Measurements from ENCODE around the gene FAM78B.

Gene FAM78B

DNA sequence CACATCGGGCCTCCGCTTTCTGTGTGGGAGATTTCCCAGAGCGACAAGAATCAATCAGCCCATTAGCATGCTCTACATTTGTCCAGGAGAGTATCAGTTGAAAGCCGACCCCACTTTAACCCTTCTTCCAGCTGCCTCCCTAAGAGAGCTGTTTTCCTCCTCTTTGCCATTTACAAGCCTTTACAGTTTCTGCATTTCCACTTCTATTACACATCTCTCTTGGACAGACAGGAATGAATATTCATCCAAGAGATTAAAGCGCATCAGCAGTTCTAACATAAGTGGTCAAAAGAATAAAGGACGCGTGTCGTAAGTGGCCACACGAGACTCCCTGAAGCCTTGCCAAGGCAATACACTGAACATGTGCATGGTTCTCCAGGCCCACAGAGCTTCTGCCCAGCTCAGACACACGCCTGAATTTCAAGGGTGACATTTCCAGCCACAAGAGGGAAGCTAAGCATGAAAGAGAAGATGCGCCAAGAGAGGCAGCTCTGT lies 47.3 kb downstream of the FAM78B start:
- H3K4me3 ChIP-seq (ENCODE audit: low read length): no peak overlapping the region
- TF ChIP-seq ZNF274 (IDR thresholded peaks at IDR 0.05; ENCODE audit: low read depth, low read length): no peak

GRCh38 chr1:166117776-166118175 lies 49.0 kb downstream of the FAM78B start:
- no peak overlapping the region for H3K4me3 ChIP-seq (ENCODE audit: low read length)
- no peak for TF ChIP-seq ZNF274 (IDR thresholded peaks at IDR 0.05; ENCODE audit: low read depth, low read length)

DNA sequence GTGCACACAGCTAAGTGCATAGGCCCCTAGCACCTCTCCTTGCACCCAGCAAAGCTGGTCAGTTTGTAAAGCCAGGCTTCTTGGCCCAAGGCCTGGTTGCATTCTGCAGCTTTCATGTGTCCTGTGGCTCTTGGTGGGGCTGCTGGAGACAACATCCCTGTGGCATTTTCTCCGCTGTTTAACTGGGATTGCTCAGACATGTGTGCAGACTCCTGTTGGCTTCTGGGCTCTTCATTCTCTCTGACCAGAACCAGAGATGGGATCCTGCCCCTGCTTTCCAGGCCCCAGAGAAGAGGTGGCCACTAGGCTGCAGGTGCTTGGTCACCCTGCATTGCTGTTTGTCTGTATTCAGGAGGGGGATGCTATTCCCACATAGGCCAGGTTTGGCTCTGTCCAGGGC lies 50.8 kb downstream of the FAM78B start:
- no peak overlapping the region for H3K4me3 ChIP-seq (ENCODE audit: low read length)
- TF ChIP-seq ZNF274 (IDR thresholded peaks at IDR 0.05; ENCODE audit: low read depth, low read length): no peak

DNA sequence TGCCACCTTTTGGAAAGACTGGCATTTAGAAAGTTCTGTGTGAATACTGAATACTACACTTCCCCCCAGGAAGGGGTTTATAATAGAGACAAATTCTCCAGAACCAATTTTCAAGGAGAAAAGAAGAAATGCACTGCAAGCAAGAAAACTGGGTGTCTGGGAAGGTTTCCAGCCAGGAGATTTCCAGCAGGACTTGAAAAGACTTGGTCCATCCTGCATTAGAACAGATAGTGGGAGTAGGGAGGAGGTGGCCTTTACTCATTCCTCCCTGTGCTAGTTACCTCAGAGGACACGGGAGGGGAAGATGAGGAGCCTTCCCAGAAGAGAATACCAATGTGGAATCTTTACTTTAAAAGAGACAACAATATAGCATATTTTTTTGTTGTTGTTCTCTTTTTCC lies 52.4 kb downstream of the FAM78B start:
- H3K4me3 ChIP-seq (ENCODE audit: low read length): no peak overlapping the region
- no peak for TF ChIP-seq ZNF274 (IDR thresholded peaks at IDR 0.05; ENCODE audit: low read depth, low read length)

DNA sequence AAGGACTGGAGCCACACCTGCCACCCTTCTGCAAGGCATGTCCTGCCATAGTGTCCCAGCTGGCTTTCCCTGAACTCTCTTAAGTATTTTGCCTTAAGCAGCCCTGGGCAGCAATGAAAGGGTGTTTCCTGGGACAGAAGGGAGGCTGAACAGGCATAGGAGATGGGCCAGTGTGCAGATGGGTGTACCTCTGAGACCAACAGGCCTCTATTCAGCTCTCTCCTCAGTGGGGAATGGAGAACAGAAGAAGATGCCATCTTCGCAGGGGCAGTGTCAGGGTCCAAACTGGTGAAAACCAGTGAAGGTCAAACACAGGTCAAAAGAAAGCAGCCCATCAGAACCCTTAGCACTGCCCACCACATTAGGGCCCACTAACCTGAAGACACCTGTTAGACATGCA lies 53.2 kb downstream of the FAM78B start:
- no peak for TF ChIP-seq ZNF274 (IDR thresholded peaks at IDR 0.05; ENCODE audit: low read depth, low read length)
- H3K4me3 ChIP-seq (ENCODE audit: low read length): no peak overlapping the region

DNA sequence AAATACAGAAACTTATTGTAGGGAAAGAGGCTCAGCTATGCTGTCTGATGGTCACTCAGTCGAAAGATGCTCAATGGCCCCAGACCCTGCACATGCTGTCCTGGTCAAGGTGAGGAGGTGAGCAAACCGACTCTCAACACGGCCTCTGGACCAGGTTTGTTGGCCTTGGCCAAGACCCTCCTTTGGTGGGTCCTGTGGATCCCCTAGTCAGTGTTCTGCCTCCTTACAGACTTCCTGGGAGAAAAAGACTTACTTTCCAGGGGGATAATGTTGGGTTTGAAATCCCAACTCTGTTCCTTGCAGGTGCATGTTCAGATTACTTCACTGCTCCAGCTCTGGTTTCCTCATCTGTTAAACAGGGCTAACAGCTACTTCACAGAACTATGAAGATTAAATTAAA lies 53.8 kb downstream of the FAM78B start:
- no peak for TF ChIP-seq ZNF274 (IDR thresholded peaks at IDR 0.05; ENCODE audit: low read depth, low read length)
- H3K4me3 ChIP-seq (ENCODE audit: low read length): no peak overlapping the region

GRCh38 chr1:166112425-166112824 lies 54.4 kb downstream of the FAM78B start:
- TF ChIP-seq ZNF274 (IDR thresholded peaks at IDR 0.05; ENCODE audit: low read depth, low read length): no peak

GRCh38 chr1:166111430-166111829 lies 55.4 kb downstream of the FAM78B start:
- H3K4me3 ChIP-seq (ENCODE audit: low read length): no peak overlapping the region
- no peak for TF ChIP-seq ZNF274 (IDR thresholded peaks at IDR 0.05; ENCODE audit: low read depth, low read length)

More at GRCh38 chr1:166112425-166112824, 54.4 kb downstream of the FAM78B start:
- H3K4me3 ChIP-seq (ENCODE audit: low read length): no peak overlapping the region

- H3K4me3 ChIP-seq (ENCODE audit: low read length): no peak overlapping the region
- no peak for TF ChIP-seq ZNF274 (IDR thresholded peaks at IDR 0.05; ENCODE audit: low read depth, low read length)
Observed at GRCh38 chr1:166090244-166090643, 76.6 kb downstream of the FAM78B start.

DNA sequence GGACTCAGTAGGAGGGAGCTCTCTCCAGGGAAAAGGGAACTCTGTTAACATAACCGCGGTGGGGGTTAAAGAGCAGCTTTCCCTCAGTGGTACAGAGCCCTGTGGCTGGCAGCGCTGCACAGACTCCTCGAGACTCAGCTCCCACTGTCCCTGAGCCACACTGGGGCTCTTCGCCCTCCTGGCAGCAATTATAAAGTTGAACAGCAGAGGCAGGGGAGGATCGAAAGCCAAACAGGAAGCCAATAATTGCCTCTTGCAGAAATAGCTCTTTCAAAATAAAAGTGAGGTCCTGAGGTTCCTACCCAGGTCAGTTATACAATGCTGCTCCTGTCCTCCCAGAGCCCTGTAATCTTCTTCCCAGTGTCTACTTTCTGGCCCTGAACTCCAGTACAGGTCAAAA lies 77.0 kb downstream of the FAM78B start:
- no peak for TF ChIP-seq ZNF274 (IDR thresholded peaks at IDR 0.05; ENCODE audit: low read depth, low read length)
- no peak overlapping the region for H3K4me3 ChIP-seq (ENCODE audit: low read length)

GRCh38 chr1:166088572-166088955 lies 78.2 kb downstream of the FAM78B start:
- TF ChIP-seq ZNF274 (IDR thresholded peaks at IDR 0.05; ENCODE audit: low read depth, low read length): no peak
- no peak overlapping the region for H3K4me3 ChIP-seq (ENCODE audit: low read length)

- TF ChIP-seq ZNF274 (IDR thresholded peaks at IDR 0.05; ENCODE audit: low read depth, low read length): no peak
- no peak overlapping the region for H3K4me3 ChIP-seq (ENCODE audit: low read length)
Observed at GRCh38 chr1:166087734-166088571, 78.8 kb downstream of the FAM78B start.

DNA sequence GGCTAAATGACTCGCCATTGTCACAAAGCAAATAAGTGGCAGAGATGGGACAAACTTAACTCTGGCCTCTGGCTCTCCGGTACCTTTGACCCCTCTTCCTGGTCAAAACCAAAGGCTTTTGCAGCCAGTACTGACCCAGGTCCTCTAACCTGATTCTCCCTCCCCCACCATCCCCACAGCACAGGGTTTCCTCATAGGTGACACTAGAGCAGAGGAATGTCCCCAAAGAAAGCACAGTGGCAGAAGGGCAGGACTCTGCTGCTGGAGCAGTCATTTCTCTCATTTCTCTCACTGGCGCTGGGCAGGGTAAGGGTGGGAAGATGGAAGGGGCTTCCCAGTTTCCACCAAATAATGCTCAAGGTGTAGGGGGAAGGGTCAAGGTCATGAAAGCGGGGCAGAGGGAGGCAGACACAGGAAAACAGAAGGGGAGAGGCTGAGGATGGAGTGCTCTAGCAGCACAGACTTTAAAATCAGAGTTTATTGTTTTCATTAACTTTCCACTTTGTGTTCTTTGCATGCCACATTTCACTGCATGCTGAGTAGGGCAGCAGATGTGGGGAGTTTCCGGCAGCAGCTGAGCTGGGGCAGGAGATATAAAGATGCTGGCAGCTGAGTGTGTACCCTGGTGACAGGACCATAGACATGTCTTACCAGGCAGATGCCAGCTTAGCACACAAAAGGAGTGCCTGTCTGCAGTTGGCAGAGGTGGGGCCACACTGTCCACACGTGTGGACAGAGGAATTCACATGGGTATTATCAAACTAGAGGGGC lies 80.5 kb downstream of the FAM78B start:
- no peak for TF ChIP-seq ZNF274 (IDR thresholded peaks at IDR 0.05; ENCODE audit: low read depth, low read length)
- H3K4me3 ChIP-seq (ENCODE audit: low read length): no peak overlapping the region

DNA sequence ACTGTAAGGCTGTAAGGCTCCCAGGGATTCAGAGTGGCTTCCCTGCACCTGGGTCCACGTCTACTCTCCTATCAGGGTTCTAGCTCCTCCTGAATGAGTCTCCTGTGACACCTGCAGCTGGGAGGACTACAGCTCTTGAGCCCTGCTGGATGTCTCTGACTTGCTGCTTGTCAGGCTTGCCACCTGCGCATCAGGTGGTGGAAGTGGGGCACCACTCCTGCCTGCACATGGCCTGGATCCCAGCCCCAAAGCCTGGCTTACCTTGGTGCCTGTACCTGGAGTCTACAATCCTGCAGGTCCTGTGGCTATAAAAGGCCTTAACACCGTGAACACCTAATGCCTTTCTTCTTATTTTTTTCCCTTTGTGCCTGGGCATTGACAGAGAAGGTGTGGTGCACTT lies 82.2 kb downstream of the FAM78B start:
- H3K4me3 ChIP-seq (ENCODE audit: low read length): no peak overlapping the region
- TF ChIP-seq ZNF274 (IDR thresholded peaks at IDR 0.05; ENCODE audit: low read depth, low read length): no peak

- no peak for TF ChIP-seq ZNF274 (IDR thresholded peaks at IDR 0.05; ENCODE audit: low read depth, low read length)
- H3K4me3 ChIP-seq (ENCODE audit: low read length): no peak overlapping the region
Observed at GRCh38 chr1:166083887-166084286, 82.9 kb downstream of the FAM78B start.
